ENCODE data around the gene CLPSL2. TPM values are rescaled to one million over a fixed set of nuclear protein-coding genes. Genes with fewer than 3 reads are reported as not detected.

The CLPSL2 gene
- total and polyA plus RNA-seq, 10 donors, result not detected

DNA sequence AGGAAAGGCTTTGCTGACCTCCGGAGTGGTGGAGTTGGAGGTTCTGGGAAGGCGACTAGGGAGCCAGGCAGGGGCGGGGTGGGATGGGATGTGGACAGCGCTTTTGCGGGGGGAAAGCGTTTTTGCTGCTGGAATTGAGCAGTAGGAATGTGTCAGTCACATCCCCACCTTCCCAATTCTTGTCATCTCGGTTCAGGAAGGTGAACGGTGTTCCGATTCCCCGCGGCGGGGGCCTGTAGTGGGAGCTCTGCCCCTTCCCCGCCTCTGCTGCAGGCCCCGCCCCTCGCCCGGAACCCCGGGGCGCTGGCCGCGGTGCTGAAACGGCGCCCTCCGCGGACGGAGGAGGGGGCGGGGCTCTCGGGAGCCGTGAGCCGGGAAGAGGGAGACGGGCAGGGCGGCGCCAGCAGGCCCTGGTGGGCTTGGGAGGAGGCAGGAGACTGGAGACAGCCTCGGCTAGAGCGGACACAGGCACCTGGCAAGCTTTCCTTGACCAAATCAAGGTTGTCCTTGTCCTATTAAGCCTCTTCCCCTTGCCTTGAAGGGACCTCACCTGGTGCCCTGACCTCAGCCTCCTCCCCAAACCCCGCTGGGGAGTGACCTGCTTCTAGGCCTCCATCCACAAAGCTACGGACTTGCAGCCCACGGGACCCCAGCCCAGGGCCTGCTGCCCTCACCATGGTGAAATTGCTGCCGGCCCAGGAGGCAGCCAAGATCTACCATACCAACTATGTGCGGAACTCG lies 28.8 kb downstream of the CLPSL2 start, which contains the start of gene LHFPL5:
Gene LHFPL5 (plus strand): TSS at position 357 of the 741 bp plus-strand sequence. CDS start 319 bp downstream, at position 676.
- intact Hi-C loops (cut with DNase I; ENCODE audit: low total_unique reads), result no loop called here
- Histone ChIP-seq H3K4me1 (peaks cover 0 to 9% (median 3%) of the 10 kb centered on the region in 6 donors), H3K9me3 (no peaks in the 10 kb centered on the region), H3K36me3 (no peaks in the 10 kb centered on the region), H3K27ac (no peak within 1 kb of the TSS), H3K27me3 (replicated peaks in 1 of 7) (peaks cover 0 to 55% (median 18%) of the 10 kb centered on the region in 7 donors), H3K4me3 (peak within 1 kb of the TSS in 1 of 8 donors; percentile 37)
- DNase-seq, result peak; percentile 81
- no peak for TF ChIP-seq POLR2A (IDR thresholded peaks at IDR 0.05)
- TF ChIP-seq POLR2AphosphoS5 (IDR thresholded peaks at IDR 0.05), result peak in 1 of 3 donors; percentile 63
- TF ChIP-seq, protein P1, sequence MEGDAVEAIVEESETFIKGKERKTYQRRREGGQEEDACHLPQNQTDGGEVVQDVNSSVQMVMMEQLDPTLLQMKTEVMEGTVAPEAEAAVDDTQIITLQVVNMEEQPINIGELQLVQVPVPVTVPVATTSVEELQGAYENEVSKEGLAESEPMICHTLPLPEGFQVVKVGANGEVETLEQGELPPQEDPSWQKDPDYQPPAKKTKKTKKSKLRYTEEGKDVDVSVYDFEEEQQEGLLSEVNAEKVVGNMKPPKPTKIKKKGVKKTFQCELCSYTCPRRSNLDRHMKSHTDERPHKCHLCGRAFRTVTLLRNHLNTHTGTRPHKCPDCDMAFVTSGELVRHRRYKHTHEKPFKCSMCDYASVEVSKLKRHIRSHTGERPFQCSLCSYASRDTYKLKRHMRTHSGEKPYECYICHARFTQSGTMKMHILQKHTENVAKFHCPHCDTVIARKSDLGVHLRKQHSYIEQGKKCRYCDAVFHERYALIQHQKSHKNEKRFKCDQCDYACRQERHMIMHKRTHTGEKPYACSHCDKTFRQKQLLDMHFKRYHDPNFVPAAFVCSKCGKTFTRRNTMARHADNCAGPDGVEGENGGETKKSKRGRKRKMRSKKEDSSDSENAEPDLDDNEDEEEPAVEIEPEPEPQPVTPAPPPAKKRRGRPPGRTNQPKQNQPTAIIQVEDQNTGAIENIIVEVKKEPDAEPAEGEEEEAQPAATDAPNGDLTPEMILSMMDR (IDR thresholded peaks at IDR 0.05 in 8 of 11, conservative IDR thresholded peaks at IDR 0.05 in 3 of 11), result no peak
- 14 to 20% (median 16%) methylated on average over 20 to 40 of the region's 40 CpGs for WGBS, 5 donors

DNA sequence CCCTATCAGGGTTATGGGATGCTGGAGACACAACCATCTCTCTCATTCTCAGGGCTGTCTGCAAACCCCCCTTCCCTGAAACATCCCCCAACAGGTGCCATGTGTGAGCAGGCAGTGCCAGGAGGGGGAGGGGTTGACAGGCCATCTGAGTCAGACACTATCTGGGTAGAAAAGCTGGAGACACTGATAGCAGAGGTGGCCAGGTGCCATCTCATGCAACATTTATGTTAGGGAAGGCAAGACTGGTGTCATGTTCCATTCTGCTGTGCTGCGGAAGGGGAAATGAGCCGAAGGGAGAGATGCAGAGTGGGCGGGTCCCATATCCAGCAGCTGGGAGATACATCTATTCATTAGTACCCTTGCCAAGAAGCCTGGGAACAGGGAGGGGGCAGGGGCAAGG lies 32.3 kb downstream of the CLPSL2 start:
- intact Hi-C loops (cut with DNase I; ENCODE audit: low total_unique reads), result no loop called here
- Histone ChIP-seq H3K4me3 (no peak overlapping the region), H3K27ac (no peak overlapping the region), H3K4me1 (peaks cover 0 to 12% (median 3%) of the 10 kb centered on the region in 6 donors), H3K9me3 (no peaks in the 10 kb centered on the region), H3K36me3 (no peaks in the 10 kb centered on the region), H3K27me3 (replicated peaks in 1 of 7) (peaks cover 0 to 55% (median 18%) of the 10 kb centered on the region in 7 donors)
- TF ChIP-seq POLR2AphosphoS5 (IDR thresholded peaks at IDR 0.05) (no peak), POLR2A (IDR thresholded peaks at IDR 0.05) (no peak)
- TF ChIP-seq, protein P1 (IDR thresholded peaks at IDR 0.05 in 8 of 11, conservative IDR thresholded peaks at IDR 0.05 in 3 of 11), result no peak
- WGBS, 5 donors, result 61 to 80% (median 68%) methylated on average over 3 of the region's 3 CpGs
- no peak for DNase-seq

DNA sequence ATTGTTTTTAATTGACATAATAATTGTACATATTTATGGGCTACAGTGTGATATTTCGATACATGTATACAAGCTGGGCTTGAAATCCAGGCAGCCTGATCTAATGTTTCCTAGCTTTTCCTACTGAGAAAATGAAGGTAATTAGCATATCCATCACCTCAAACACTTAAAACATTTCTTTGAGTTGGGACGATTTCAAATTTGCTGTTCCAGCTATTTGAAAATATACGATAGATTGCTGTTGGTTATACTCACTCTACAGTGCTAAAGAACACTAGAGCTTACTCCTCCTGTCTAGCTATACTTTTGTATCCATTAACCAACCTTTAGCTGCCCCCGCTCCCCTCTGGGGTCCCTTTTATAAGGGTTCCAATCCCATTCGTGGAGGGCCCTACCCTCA lies 33.4 kb downstream of the CLPSL2 start:
- H3K27me3 ChIP-seq (replicated peaks in 1 of 7), result peaks cover 0 to 44% (median 18%) of the 10 kb centered on the region in 7 donors
- H3K27ac ChIP-seq, result no peak overlapping the region
- 77 to 87% (median 80%) methylated on average over 5 of the region's 5 CpGs for WGBS, 5 donors
- peaks cover 0 to 10% (median 3%) of the 10 kb centered on the region in 6 donors for H3K4me1 ChIP-seq
- DNase-seq, result no peak
- no peak overlapping the region for H3K4me3 ChIP-seq
- TF ChIP-seq POLR2AphosphoS5 (IDR thresholded peaks at IDR 0.05) (no peak), POLR2A (IDR thresholded peaks at IDR 0.05) (no peak)
- TF ChIP-seq, protein P1 (IDR thresholded peaks at IDR 0.05 in 8 of 11, conservative IDR thresholded peaks at IDR 0.05 in 3 of 11), result no peak
- intact Hi-C loops (cut with DNase I; ENCODE audit: low total_unique reads), result no loop called here
- no peaks in the 10 kb centered on the region for H3K9me3 ChIP-seq
- H3K36me3 ChIP-seq, result no peaks in the 10 kb centered on the region

DNA sequence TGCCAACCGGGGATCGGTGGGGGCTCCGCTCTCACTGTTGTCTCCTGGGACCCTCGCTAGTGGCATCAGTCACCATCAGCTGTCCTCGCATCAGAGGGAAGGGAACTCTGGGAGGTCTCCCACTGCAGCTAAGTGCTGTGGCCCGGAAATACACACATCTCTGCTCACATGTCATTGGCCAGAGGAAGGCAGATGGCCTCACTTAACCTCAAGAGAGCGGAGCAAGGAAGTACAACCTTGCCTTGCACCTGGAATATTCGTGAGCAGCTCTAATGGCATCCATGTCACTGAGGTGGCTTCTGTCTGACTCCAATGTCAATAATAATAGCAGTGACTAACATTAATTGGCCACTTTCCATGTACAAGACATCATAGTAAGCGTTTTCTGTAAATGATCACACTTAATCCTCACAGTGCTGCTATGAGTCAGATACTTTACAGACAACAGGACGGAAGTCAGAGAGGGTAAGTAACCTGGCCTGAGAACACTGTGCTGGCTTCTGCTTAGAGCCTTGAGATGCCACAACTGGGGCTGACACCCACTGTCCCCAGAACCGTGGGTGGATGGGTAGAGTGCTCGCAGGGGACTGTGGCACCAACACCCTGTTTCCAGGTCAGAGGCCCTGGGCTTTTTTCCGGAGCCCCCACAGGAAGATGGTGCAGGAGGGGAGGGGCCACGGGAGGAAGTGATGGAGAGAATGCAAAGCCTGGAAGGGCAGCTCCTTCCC lies 34.7 kb downstream of the CLPSL2 start:
- 55 to 71% (median 59%) methylated on average over 14 of the region's 14 CpGs for WGBS, 5 donors
- Histone ChIP-seq H3K36me3 (no peaks in the 10 kb centered on the region), H3K27ac (no peak overlapping the region), H3K9me3 (peaks cover 0 to 1% (median 0%) of the 10 kb centered on the region in 8 donors), H3K27me3 (replicated peaks in 1 of 7) (peaks cover 0 to 30% (median 5%) of the 10 kb centered on the region in 7 donors), H3K4me1 (peaks cover 0 to 3% (median 0%) of the 10 kb centered on the region in 6 donors), H3K4me3 (no peak overlapping the region)
- intact Hi-C loops (cut with DNase I; ENCODE audit: low total_unique reads), result no loop called here
- TF ChIP-seq, protein P1 (IDR thresholded peaks at IDR 0.05 in 8 of 11, conservative IDR thresholded peaks at IDR 0.05 in 3 of 11), result no peak
- TF ChIP-seq POLR2AphosphoS5 (IDR thresholded peaks at IDR 0.05) (no peak), POLR2A (IDR thresholded peaks at IDR 0.05) (no peak)
- DNase-seq, result no peak
